HL-60 (cell line): ENCODE measurements around the gene PIGK.

Source experiments
- CTCF ChIP-seq: IDR thresholded peaks from one replicate; pipeline ENCODE4 v1.5.1; 2011; ENCODE audit warnings: low read length, control low read depth, inconsistent platforms; ENCODE audit not compliant: insufficient read depth
- POLR2AphosphoS5 ChIP-seq: IDR thresholded peaks from 2 replicates; pipeline ENCODE4 v1.6.1; 2012; ENCODE audit warnings: low read depth

GRCh38 chr1:77200293-77200692 is 18.9 kb downstream of the PIGK start:
- TF ChIP-seq POLR2AphosphoS5 (no peak), CTCF (no peak)
